Measurements from ENCODE around the gene AASS. TPM values are rescaled to one million over a fixed set of nuclear protein-coding genes. Genes with fewer than 3 reads are reported as not detected.
"Not testable (repeated sequence)": the region's sequence is repeated elsewhere in the genome, so short reads cannot be mapped to it uniquely, and the experiment has no call there.

Gene AASS
- polyA plus RNA-seq, 1 experiment: 16.1 TPM

- H3K9me3 ChIP-seq (ENCODE audit: control insufficient read depth, insufficient read depth, low read length): no peaks in the 10 kb centered on the region
- no peaks in the 10 kb centered on the region for H3K27me3 ChIP-seq (ENCODE audit: control insufficient read depth, insufficient read depth, low read length)
- POLR2A ChIA-PET: no interaction called here
- CTCF ChIA-PET: interaction anchor here (3.7 kb wide), 1 partner anchor 44 kb away, joined by 18 read pairs; no protein-coding TSS in a partner anchor
- no peak for TF ChIP-seq CTCF (IDR thresholded peaks at IDR 0.05; ENCODE audit: low read depth, low read length)
- peak overlapping the region; percentile 39 for H3K4me3 ChIP-seq (ENCODE audit: low read depth, low read length)
- no peak for DNase-seq (ENCODE audit: low read depth, low spot score)
- H3K27ac ChIP-seq (ENCODE audit: low read depth, low read length): no peak overlapping the region
Measured at GRCh38 chr7:122136639-122137245, 7.3 kb downstream of the AASS start.

- ChIA-PET POLR2A (no interaction called here), CTCF (interaction anchor here (3.7 kb wide), 1 partner anchor 43 kb away, joined by 18 read pairs; no protein-coding TSS in a partner anchor)
- Histone ChIP-seq H3K27me3 (ENCODE audit: control insufficient read depth, insufficient read depth, low read length) (no peaks in the 10 kb centered on the region), H3K9me3 (ENCODE audit: control insufficient read depth, insufficient read depth, low read length) (no peaks in the 10 kb centered on the region), H3K27ac (ENCODE audit: low read depth, low read length) (no peak overlapping the region), H3K4me3 (ENCODE audit: low read depth, low read length) (no peak overlapping the region)
- DNase-seq (ENCODE audit: low read depth, low spot score): no peak
- TF ChIP-seq CTCF (IDR thresholded peaks at IDR 0.05; ENCODE audit: low read depth, low read length): no peak
Measured at GRCh38 chr7:122136078-122136477, 8.0 kb downstream of the AASS start.

DNA sequence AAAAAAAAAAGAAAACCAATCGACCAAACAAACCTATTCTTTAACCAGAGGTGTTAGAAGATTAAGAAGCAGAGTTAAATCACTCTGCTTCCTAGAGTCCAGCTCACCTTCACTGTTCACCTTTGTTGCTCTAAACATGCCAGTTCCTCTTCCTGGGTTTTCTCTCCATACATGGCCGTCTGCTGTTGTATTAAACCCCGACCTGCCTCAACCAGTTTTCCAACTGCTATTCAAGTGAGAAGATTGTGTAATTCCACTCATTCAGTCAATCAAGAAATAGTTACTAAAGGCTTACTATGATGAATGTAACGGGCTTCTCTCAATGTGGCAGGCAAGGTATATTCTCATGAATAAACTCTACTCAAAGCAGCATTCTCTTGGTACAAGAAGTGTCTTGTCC lies 8.8 kb downstream of the AASS start:
- Histone ChIP-seq H3K9me3 (ENCODE audit: control insufficient read depth, insufficient read depth, low read length) (no peaks in the 10 kb centered on the region), H3K4me3 (ENCODE audit: low read depth, low read length) (no peak overlapping the region), H3K27me3 (ENCODE audit: control insufficient read depth, insufficient read depth, low read length) (no peaks in the 10 kb centered on the region), H3K27ac (ENCODE audit: low read depth, low read length) (no peak overlapping the region)
- DNase-seq (ENCODE audit: low read depth, low spot score): no peak
- CTCF ChIA-PET: no interaction called here
- POLR2A ChIA-PET: no interaction called here
- TF ChIP-seq CTCF (IDR thresholded peaks at IDR 0.05; ENCODE audit: low read depth, low read length): no peak

- POLR2A ChIA-PET; H3K27ac ChIP-seq (ENCODE audit: low read depth, low read length); DNase-seq (ENCODE audit: low read depth, low spot score); H3K9me3 ChIP-seq (ENCODE audit: control insufficient read depth, insufficient read depth, low read length); H3K27me3 ChIP-seq (ENCODE audit: control insufficient read depth, insufficient read depth, low read length); CTCF ChIA-PET; H3K4me3 ChIP-seq (ENCODE audit: low read depth, low read length): not testable (repeated sequence)
Measured at GRCh38 chr7:122134793-122135192, 9.3 kb downstream of the AASS start.

DNA sequence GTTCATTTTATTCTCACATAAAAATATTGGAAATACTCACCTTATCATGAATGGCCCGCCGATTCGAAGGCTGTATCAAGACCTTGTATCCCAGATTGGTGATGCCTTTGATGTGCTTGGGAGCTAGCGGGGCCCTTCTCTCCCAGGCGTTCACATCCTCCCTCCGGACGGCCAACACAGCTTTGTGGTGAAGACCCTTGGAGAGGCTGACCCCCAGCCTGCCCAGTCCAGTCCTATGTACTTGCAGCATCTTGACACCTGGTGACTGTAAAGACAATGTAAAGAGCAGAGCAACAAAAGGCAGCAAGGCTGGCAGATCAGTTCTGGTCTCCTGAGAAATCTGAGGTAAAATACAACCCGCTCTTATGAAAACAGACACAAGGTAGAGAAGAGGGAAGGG lies 10.6 kb downstream of the AASS start:
- no peak for DNase-seq (ENCODE audit: low read depth, low spot score)
- Histone ChIP-seq H3K9me3 (ENCODE audit: control insufficient read depth, insufficient read depth, low read length) (no peaks in the 10 kb centered on the region), H3K27ac (ENCODE audit: low read depth, low read length) (no peak overlapping the region), H3K4me3 (ENCODE audit: low read depth, low read length) (no peak overlapping the region), H3K27me3 (ENCODE audit: control insufficient read depth, insufficient read depth, low read length) (no peaks in the 10 kb centered on the region)
- ChIA-PET POLR2A (no interaction called here), CTCF (no interaction called here)
- no peak for TF ChIP-seq CTCF (IDR thresholded peaks at IDR 0.05; ENCODE audit: low read depth, low read length)

Data from AG04450 (cell line).